HG03571 (cell line): ENCODE measurements around the gene P3H1.
"Not testable (repeated sequence)": the region's sequence is repeated elsewhere in the genome, so short reads cannot be mapped to it uniquely, and the experiment has no call there.

Experiments used
- ATAC-seq: cut with Tn5 transposase; IDR thresholded peaks from one replicate; pipeline ENCODE4 v1.9.1; 2021; ENCODE audit not compliant: unreplicated experiment

Gene P3H1

GRCh38 chr1:42774928-42775526, 8.2 kb upstream of the P3H1 start:
- no peak for ATAC-seq

GRCh38 chr1:42773420-42773819, 6.6 kb upstream of the P3H1 start:
- no peak for ATAC-seq

- ATAC-seq = no peak
These were observed 3.0 kb upstream of the P3H1 start for GRCh38 chr1:42769811-42770210.

- no peak for ATAC-seq
These were observed 1.3 kb upstream of the P3H1 start for GRCh38 chr1:42768172-42768571.

- peak; percentile 14 for ATAC-seq
These were observed 727 bp upstream of the P3H1 start for GRCh38 chr1:42767510-42768000.

- ATAC-seq = peak; percentile 21
These were observed 742 bp downstream of the P3H1 start for GRCh38 chr1:42765832-42766740.

- no peak for ATAC-seq
These were observed 1.6 kb downstream of the P3H1 start for GRCh38 chr1:42765269-42765668.

- ATAC-seq = no peak
These were observed 4.6 kb downstream of the P3H1 start for GRCh38 chr1:42762269-42762668.

- ATAC-seq = no peak
These were observed 5.3 kb downstream of the P3H1 start for GRCh38 chr1:42761567-42761966.

GRCh38 chr1:42759114-42759513, 7.7 kb downstream of the P3H1 start:
- ATAC-seq = no peak

- ATAC-seq = no peak
These were observed 8.2 kb downstream of the P3H1 start for GRCh38 chr1:42758641-42759040.

GRCh38 chr1:42757892-42758275, 8.9 kb downstream of the P3H1 start:
- ATAC-seq = no peak

- no peak for ATAC-seq
These were observed 9.6 kb downstream of the P3H1 start for GRCh38 chr1:42756956-42757891.

- no peak for ATAC-seq
These were observed 13.8 kb downstream of the P3H1 start for GRCh38 chr1:42753070-42753469.

GRCh38 chr1:42752284-42752683, 14.5 kb downstream of the P3H1 start:
- ATAC-seq = no peak

GRCh38 chr1:42751511-42752070, 15.2 kb downstream of the P3H1 start:
- not testable (repeated sequence) for ATAC-seq

- no peak for ATAC-seq
These were observed 16.8 kb downstream of the P3H1 start for GRCh38 chr1:42750041-42750440.

GRCh38 chr1:42748461-42749410, 18.1 kb downstream of the P3H1 start:
- no peak for ATAC-seq

- ATAC-seq = no peak
These were observed 18.8 kb downstream of the P3H1 start for GRCh38 chr1:42748021-42748420.

- no peak for ATAC-seq
These were observed 19.7 kb downstream of the P3H1 start for GRCh38 chr1:42747125-42747524.
